Lung (tissue), 12 donors: ENCODE data around the gene CEP170B. TPM values are rescaled to one million over a fixed set of nuclear protein-coding genes. Genes with fewer than 3 reads are reported as not detected.

Source experiments
- ATAC-seq: fragments of 200-7000 bp; cut with Tn5 transposase; one replicate; pipeline ENCODE4 v1.9.1; 2020; ENCODE audit warnings: moderate number of reproducible peaks; ENCODE audit not compliant: insufficient read depth, low FRiP score
- DNase-seq, 3 donors: peaks; one replicate each; pipeline ENCODE4 v3.0.0-alpha.2; 2013 to 2017
- H3K27ac ChIP-seq, 2 donors: one replicate each; pipeline ENCODE4 v1.5.1; 2013; ENCODE audit warnings: mild to moderate bottlenecking in 2 of 2, moderate library complexity in 2 of 2, control low read depth in 1 of 2, inconsistent platforms in 1 of 2, low read depth in 1 of 2, low read length in 1 of 2
- H3K27me3 ChIP-seq, 3 donors: one replicate each; pipeline ENCODE4 v1.5.1; 2013; ENCODE audit warnings: low read length in 2 of 3; ENCODE audit not compliant: control insufficient read depth in 3 of 3, insufficient read depth in 3 of 3
- H3K36me3 ChIP-seq, 4 donors: one replicate each; pipeline ENCODE4 v1.5.1; 2013; ENCODE audit warnings: low read length in 4 of 4, mild to moderate bottlenecking in 1 of 4, moderate library complexity in 1 of 4; ENCODE audit not compliant: control insufficient read depth in 4 of 4, insufficient read depth in 4 of 4
- H3K4me1 ChIP-seq, 5 donors: one replicate each; pipeline ENCODE4 v1.5.1; 2013; ENCODE audit warnings: low read length in 5 of 5, mild to moderate bottlenecking in 2 of 5, moderate library complexity in 1 of 5; ENCODE audit not compliant: control insufficient read depth in 5 of 5, insufficient read depth in 5 of 5
- H3K4me3 ChIP-seq: one replicate; pipeline ENCODE4 v1.5.1; 2013; ENCODE audit warnings: mild to moderate bottlenecking, control low read depth, moderate library complexity
- H3K9ac ChIP-seq, 2 donors: one replicate each; pipeline ENCODE4 v1.5.1; 2013; ENCODE audit warnings: low read length in 2 of 2, control low read depth in 1 of 2; ENCODE audit not compliant: insufficient read depth in 1 of 2
- H3K9me3 ChIP-seq, 4 donors: one replicate each; pipeline ENCODE4 v1.5.1; 2013; ENCODE audit warnings: low read length in 3 of 4, mild to moderate bottlenecking in 1 of 4, moderate library complexity in 1 of 4; ENCODE audit not compliant: control insufficient read depth in 4 of 4, insufficient read depth in 3 of 4
- WGBS, 2 donors: extraction: QIAGEN DNeasy Blood & Tissue Kit; methylation state at CpG; one replicate each; pipeline ENCODE4 v1.1.7; 2013; 5-methylcytosine and 5-hydroxymethylcytosine counted together
- polyA plus RNA-seq, 2 donors: library from polyadenylated mRNA; stranded (reverse); fragments of 200-250 nt; gene quantifications; one replicate each; pipeline ENCODE4 v1.2.1, GENCODE V29; 2013
- total RNA-seq, 2 donors: library from RNA; depleted of rRNA in 1 of 2; stranded (reverse); fragments of >200 nt in 1 of 2; gene quantifications; one replicate each; pipeline ENCODE4 v1.2.1, GENCODE V29; 2014 to 2021
- TF ChIP-seq, protein P1 (sequence below): IDR thresholded peaks from 2 replicates; pipeline ENCODE4 v1.5.1; 2012; ENCODE audit warnings: mild to moderate bottlenecking; ENCODE audit errors: control extremely low read depth, extremely low read depth
- donor health status: control.
- donor health status: control.
- donor health status: Bipolar disorder and iron deficiency.
- donor health status: healthy.
- donor health status: DM: yes; HTN: yes; CAD: no.

CEP170B gene
- total and polyA plus RNA-seq, 4 donors = 12.1 to 50.3 (median 15.1) TPM

DNA sequence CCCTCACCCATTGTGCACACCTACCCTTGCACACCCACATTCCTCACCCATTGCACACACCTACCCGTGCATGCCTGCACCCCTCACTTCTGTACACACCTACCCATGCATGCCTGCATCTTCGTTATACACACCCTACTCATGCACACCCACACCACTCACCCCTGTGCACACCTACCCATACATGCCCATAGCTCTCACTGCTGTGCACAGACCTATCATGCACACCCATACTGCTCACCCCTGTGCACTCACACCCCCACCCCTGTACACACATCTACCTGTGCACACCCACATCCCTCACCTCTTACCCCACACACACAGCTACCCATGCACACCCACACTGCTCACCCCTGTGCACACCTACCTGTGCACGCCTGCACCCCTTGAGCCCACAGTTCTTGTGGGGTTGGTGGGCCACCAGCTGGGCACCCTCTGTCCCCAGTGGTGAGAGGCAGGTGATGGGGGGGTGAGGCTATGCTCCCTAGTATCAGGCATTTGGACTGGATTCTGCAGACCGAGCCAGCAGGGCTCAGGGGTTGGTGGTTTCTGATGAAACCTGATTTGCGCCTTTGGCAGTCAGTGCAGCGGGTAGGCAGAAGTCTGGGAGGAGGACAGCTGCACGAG, 15.6 kb downstream of the CEP170B start:
- Histone ChIP-seq H3K27ac (no peak overlapping the region), H3K4me3 (no peak overlapping the region), H3K27me3 (no peaks in the 10 kb centered on the region), H3K36me3 (peaks cover 0 to 42% (median 7%) of the 10 kb centered on the region in 4 donors), H3K4me1 (peaks cover 0 to 3% (median 0%) of the 10 kb centered on the region in 5 donors), H3K9me3 (no peaks in the 10 kb centered on the region), H3K9ac (no peak overlapping the region)
- DNase-seq (no peak), ATAC-seq (no peak)
- TF ChIP-seq, protein P1, sequence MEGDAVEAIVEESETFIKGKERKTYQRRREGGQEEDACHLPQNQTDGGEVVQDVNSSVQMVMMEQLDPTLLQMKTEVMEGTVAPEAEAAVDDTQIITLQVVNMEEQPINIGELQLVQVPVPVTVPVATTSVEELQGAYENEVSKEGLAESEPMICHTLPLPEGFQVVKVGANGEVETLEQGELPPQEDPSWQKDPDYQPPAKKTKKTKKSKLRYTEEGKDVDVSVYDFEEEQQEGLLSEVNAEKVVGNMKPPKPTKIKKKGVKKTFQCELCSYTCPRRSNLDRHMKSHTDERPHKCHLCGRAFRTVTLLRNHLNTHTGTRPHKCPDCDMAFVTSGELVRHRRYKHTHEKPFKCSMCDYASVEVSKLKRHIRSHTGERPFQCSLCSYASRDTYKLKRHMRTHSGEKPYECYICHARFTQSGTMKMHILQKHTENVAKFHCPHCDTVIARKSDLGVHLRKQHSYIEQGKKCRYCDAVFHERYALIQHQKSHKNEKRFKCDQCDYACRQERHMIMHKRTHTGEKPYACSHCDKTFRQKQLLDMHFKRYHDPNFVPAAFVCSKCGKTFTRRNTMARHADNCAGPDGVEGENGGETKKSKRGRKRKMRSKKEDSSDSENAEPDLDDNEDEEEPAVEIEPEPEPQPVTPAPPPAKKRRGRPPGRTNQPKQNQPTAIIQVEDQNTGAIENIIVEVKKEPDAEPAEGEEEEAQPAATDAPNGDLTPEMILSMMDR = no peak
- 77 to 82% methylated on average over 6 to 7 of the region's 7 CpGs for WGBS, 2 donors

DNA sequence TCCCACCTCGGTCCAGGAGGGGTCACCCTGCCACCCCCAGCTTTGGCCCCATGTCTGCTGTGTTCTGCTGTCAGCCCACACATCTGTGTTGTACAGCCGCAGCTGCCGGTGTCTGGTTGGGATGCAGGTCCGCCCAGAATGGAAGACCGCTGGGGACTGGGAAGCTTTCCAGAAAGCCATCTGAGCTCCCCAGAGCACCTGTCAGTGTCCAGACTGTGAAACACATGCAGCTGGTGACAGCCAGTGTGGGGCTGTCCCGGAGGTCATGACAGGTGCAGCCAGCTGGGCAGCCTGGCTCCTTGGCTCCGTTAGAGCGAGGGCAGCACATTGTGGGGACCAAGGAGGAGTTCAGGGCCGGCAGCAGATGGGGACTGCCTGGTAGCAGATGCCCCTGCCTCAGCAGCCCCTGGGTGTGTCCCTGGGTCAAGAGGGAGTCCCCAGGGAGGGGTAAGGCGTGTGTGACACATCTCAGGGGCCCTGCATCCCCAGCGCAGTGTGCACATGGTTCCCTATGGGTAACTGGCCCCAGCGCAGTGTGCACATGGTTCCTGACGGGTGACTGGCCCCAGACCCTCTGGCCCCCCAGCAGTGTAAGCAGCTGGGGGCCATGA, 16.4 kb downstream of the CEP170B start:
- Histone ChIP-seq H3K27me3 (no peaks in the 10 kb centered on the region), H3K4me1 (peaks cover 0 to 3% (median 0%) of the 10 kb centered on the region in 5 donors), H3K36me3 (peaks cover 0 to 48% (median 7%) of the 10 kb centered on the region in 4 donors), H3K9me3 (no peaks in the 10 kb centered on the region), H3K27ac (no peak overlapping the region), H3K9ac (no peak overlapping the region), H3K4me3 (no peak overlapping the region)
- TF ChIP-seq, protein P1 = no peak
- no peak for DNase-seq
- ATAC-seq = no peak
- WGBS, 2 donors = 74 to 84% methylated on average over 13 of the region's 13 CpGs

DNA sequence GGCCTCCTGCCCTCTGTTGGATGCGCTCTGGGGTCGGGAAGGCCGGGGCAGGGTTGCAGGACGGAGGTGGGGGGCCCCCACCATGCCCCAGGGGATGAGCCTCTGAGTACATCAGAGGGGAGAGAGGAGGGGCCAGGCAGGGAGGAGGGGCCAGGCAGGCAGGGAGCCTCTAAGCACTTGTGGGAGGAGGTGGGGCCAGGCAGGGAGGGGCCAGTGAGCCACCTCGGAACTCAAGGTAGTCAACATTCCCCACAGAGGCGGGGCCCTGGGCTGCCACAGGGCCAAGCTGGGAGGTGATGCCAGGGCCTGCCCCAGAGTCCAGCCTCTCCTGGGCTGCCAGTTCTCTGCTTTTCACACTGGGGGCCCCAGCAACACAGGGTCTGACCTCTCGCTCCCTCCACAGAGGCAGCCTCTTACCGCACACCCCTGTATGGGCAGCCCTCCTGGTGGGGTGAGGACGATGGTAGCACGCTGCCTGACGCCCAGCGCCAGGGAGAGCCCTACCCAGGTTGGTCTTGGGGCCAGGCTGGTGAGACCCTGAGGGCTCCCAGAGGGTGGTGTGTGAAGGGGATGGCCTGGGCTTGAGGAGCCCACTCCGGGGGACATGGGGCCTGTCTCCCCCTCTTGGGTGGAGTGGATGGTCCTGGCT, 17.4 kb downstream of the CEP170B start:
- Histone ChIP-seq H3K4me3 (no peak overlapping the region), H3K27ac (no peak overlapping the region), H3K36me3 (peaks cover 0 to 56% (median 7%) of the 10 kb centered on the region in 4 donors), H3K9me3 (no peaks in the 10 kb centered on the region), H3K4me1 (peaks cover 0 to 3% (median 0%) of the 10 kb centered on the region in 5 donors), H3K9ac (no peak overlapping the region), H3K27me3 (no peaks in the 10 kb centered on the region)
- TF ChIP-seq, protein P1 = no peak
- DNase-seq (no peak), ATAC-seq (no peak)
- WGBS, 2 donors = 79 to 81% methylated on average over 13 of the region's 13 CpGs
